ENCODE data around the gene CLSTN2. TPM values are rescaled to one million over a fixed set of nuclear protein-coding genes. Genes with fewer than 3 reads are reported as not detected.

The CLSTN2 gene
- total RNA-seq, 2 donors from 2014 or later: 13.6 to 28.3 TPM

DNA sequence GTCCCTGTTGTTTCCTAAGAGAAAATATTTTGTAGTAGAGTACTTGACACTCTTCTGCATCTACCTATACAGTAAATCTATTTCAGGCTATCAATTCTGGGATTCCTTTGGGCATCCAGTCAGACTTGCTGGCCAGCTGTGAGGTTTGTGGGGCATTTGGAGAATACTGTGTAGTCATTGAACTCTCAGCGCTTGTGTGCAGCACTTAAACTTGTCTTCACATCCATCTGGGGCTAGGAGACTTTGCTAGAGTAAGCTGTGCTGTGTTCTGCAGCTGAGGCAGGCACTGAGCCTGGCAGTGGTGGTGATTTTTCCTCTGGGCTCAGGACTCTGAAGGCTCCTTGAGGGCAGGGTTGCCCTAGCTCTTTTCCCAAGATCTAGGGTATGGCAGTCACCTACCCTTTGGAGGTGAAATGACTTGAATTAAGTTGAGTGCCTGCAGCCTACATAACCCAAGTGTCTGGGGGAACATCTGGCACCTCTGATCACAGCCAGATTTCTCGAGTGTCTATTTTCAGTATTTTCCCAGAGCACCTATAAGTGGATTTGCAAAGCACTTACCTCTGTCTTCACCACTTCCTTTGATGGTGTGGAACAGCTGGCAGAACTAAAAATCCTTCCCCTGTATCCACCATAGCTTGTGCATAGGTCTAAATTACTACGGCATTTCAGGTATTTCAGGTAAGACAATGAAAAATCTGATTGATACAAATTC is 19.3 kb downstream of the CLSTN2 start:
- H3K9me3 ChIP-seq: no peaks in the 10 kb centered on the region

GRCh38 chr3:139957844-139958243 is 22.9 kb downstream of the CLSTN2 start:
- Histone ChIP-seq H3K36me3 (no peaks in the 10 kb centered on the region), H3K4me3 (no peak overlapping the region), H3K4me1 (no peaks in the 10 kb centered on the region), H3K9me3 (no peaks in the 10 kb centered on the region), H3K27me3 (no peaks in the 10 kb centered on the region), H3K27ac (no peak overlapping the region)
- DNase-seq (ENCODE audit: low spot score): no peak
- no peak for TF ChIP-seq CTCF (IDR thresholded peaks at IDR 0.05)

More for the DNA sequence above, 19.3 kb downstream of the CLSTN2 start:
- Histone ChIP-seq H3K27me3 (no peaks in the 10 kb centered on the region), H3K36me3 (no peaks in the 10 kb centered on the region), H3K27ac (no peak overlapping the region), H3K4me3 (no peak overlapping the region), H3K4me1 (no peaks in the 10 kb centered on the region)
- no peak for DNase-seq (ENCODE audit: low spot score)
- TF ChIP-seq CTCF (IDR thresholded peaks at IDR 0.05): no peak

- TF ChIP-seq CTCF (IDR thresholded peaks at IDR 0.05): no peak
- Histone ChIP-seq H3K27me3 (no peaks in the 10 kb centered on the region), H3K4me3 (no peak overlapping the region), H3K36me3 (no peaks in the 10 kb centered on the region), H3K27ac (no peak overlapping the region), H3K9me3 (no peaks in the 10 kb centered on the region), H3K4me1 (no peaks in the 10 kb centered on the region)
- no peak for DNase-seq (ENCODE audit: low spot score)
Measured at GRCh38 chr3:139969386-139969785, 34.4 kb downstream of the CLSTN2 start.

DNA sequence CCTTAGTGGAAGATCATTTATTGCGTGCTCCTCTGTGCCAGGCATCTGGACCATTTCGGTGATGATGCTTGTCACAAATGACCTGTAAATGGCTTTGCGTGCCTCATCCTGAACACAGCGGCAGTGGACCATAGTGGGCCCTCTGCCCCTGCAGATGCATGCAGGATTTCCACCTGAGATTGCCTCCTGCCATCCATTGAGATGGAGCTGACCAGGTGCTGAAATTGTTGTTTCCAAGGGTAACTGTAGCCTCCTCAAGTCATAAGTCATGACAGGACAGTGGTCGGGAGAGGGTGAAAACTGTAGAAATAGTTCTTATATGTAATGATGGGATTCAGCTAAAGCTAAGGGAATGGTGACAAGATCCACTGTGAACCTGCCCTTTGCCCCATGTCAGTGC is 35.5 kb downstream of the CLSTN2 start:
- no peak for DNase-seq (ENCODE audit: low spot score)
- no peak overlapping the region for H3K4me3 ChIP-seq

GRCh38 chr3:139974809-139975425 is 39.9 kb downstream of the CLSTN2 start:
- TF ChIP-seq CTCF (IDR thresholded peaks at IDR 0.05): no peak
- Histone ChIP-seq H3K27ac (no peak overlapping the region), H3K27me3 (no peaks in the 10 kb centered on the region), H3K4me1 (peaks cover 0 to 31% of the 10 kb centered on the region in 2 donors), H3K4me3 (no peak overlapping the region), H3K36me3 (no peaks in the 10 kb centered on the region), H3K9me3 (no peaks in the 10 kb centered on the region)
- DNase-seq (ENCODE audit: low spot score): no peak

More for the DNA sequence above, 35.5 kb downstream of the CLSTN2 start:
- H3K27ac ChIP-seq: no peak overlapping the region
- peaks cover 0 to 9% of the 10 kb centered on the region in 2 donors for H3K4me1 ChIP-seq
- H3K9me3 ChIP-seq: no peaks in the 10 kb centered on the region
- H3K27me3 ChIP-seq: no peaks in the 10 kb centered on the region
- no peaks in the 10 kb centered on the region for H3K36me3 ChIP-seq
- no peak for TF ChIP-seq CTCF (IDR thresholded peaks at IDR 0.05)

Measured in right atrium auricular region (tissue), 2 donors.